Cardiac septum (tissue), 1 donor: ENCODE measurements around the gene ABHD8. TPM values are rescaled to one million over a fixed set of nuclear protein-coding genes. Genes with fewer than 3 reads are reported as not detected.

Source experiments
- DNase-seq: peaks from one replicate; pipeline ENCODE4 v3.0.0-alpha.2; 2020; ENCODE audit warnings: low spot score
- intact Hi-C: fragments of 100-400 bp; cut with DNase I; formaldehyde crosslinking; loops from one replicate; pipeline ENCODE4 v1.14.0; 2022
- total RNA-seq: library from RNA; stranded (reverse); fragmentation: NEBNext Ultra II Directional; extraction: Animal tissue kit (Norgen Biotek cat#: 25700); gene quantifications from one replicate; pipeline ENCODE4 v1.2.1, GENCODE V29; 2021
- donor health status: DM: no; HTN: no; CAD: no.

Gene ABHD8
- total RNA-seq, 1 donor from 2014 or later, result 8.6 TPM

- intact Hi-C loops, result no loop called here
These were observed 21.3 kb upstream of the ABHD8 start for GRCh38 chr19:17324357-17325114.

GRCh38 chr19:17323964-17324332 is 20.7 kb upstream of the ABHD8 start:
- intact Hi-C loops, result no loop called here
- DNase-seq, result no peak

More at GRCh38 chr19:17324357-17325114, 21.3 kb upstream of the ABHD8 start:
- no peak for DNase-seq

- no peak for DNase-seq
- intact Hi-C loops, result no loop called here
These were observed 20.2 kb upstream of the ABHD8 start for GRCh38 chr19:17323300-17323963.

- no peak for DNase-seq
- intact Hi-C loops, result no loop called here
These were observed 19.6 kb upstream of the ABHD8 start for GRCh38 chr19:17322854-17323253.

GRCh38 chr19:17321655-17322489 is 18.6 kb upstream of the ABHD8 start:
- intact Hi-C loops, result no loop called here
- no peak for DNase-seq

- DNase-seq, result no peak
- intact Hi-C loops, result no loop called here
These were observed 17.2 kb upstream of the ABHD8 start for GRCh38 chr19:17320435-17320834.

GRCh38 chr19:17319473-17320238 is 16.4 kb upstream of the ABHD8 start:
- intact Hi-C loops, result no loop called here
- no peak for DNase-seq

- no peak for DNase-seq
- intact Hi-C loops, result no loop called here
These were observed 15.7 kb upstream of the ABHD8 start for GRCh38 chr19:17318966-17319365.

GRCh38 chr19:17314007-17314593 is 10.9 kb upstream of the ABHD8 start:
- no peak for DNase-seq
- intact Hi-C loops, result no loop called here

GRCh38 chr19:17312189-17313113 is 9.2 kb upstream of the ABHD8 start:
- intact Hi-C loops, result no loop called here
- DNase-seq, result no peak

- no peak for DNase-seq
- intact Hi-C loops, result no loop called here
These were observed 8.4 kb upstream of the ABHD8 start for GRCh38 chr19:17311455-17312188.

- intact Hi-C loops, result no loop called here
- DNase-seq, result no peak
These were observed 6.8 kb upstream of the ABHD8 start for GRCh38 chr19:17309965-17310461.

GRCh38 chr19:17309198-17309964 is 6.2 kb upstream of the ABHD8 start, which contains the start of gene DDA1:
Gene DDA1 (plus strand): TSS chr19:17309563. CDS start chr19:17309655, 92 bp downstream.
- intact Hi-C loops, result no loop called here

GRCh38 chr19:17307876-17308377 is 4.7 kb upstream of the ABHD8 start:
- DNase-seq, result no peak
- intact Hi-C loops, result no loop called here

More at GRCh38 chr19:17309198-17309964, 6.2 kb upstream of the ABHD8 start, which contains the start of gene DDA1:
- DNase-seq, result peak; percentile 100

- intact Hi-C loops, result no loop called here
- DNase-seq, result no peak
These were observed 3.1 kb upstream of the ABHD8 start for GRCh38 chr19:17306285-17306714.
